DOHH2 (cell line): Measurements from ENCODE around the gene HECW1.

ENCODE experiments used
- CTCF ChIP-seq: fragments of 200-600 bp; sonication (generic); IDR thresholded peaks from one replicate; pipeline ENCODE4 v1.5.1; 2014; ENCODE audit warnings: antibody characterized with exemption, mild to moderate bottlenecking, low read depth, low read length; ENCODE audit not compliant: poor library complexity, severe bottlenecking
- EZH2phosphoT487 ChIP-seq: fragments of 200-600 bp; sonication (generic); IDR thresholded peaks from 2 replicates; pipeline ENCODE4 v1.6.1; 2017; ENCODE audit warnings: borderline replicate concordance, mild to moderate bottlenecking, antibody characterized with exemption, low read length, moderate library complexity, mixed read lengths

DNA sequence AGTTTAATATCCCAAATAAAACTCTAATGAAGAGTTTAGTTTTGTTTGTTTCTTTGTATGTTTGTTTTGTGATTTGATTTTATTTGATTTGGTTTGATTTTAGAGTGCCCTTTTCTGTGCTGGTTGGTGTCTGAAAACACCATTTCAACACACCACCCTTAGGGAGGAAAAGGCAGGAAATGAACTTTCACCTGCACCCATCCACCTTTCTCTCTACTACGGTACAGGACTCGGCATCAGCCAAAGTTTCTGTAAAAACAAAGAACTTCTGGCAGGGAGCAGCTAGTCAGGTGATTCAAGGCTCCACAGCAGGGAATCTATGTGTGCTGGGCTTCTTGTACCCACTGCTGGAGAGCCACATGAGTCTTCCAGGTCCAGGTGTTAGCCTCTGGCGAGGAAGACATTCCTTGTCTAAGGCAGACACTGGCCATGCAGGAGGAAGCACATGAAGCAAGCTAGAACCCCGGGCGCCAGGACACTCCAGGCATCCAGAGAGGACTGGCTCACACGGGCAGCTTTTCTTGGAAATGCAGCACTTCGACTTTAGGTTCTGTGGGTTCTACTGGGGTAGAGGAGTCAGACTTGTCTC is 448.4 kb downstream of the HECW1 start:
- TF ChIP-seq CTCF (no peak), EZH2phosphoT487 (no peak)
